Lower leg skin (tissue), 4 donors: ENCODE measurements around the gene ABRAXAS1. TPM values are rescaled to one million over a fixed set of nuclear protein-coding genes. Genes with fewer than 3 reads are reported as not detected.

Source experiments
- DNase-seq, 2 donors: peaks; one replicate each; pipeline ENCODE4 v3.0.0-alpha.2; 2019; ENCODE audit warnings: low spot score in 2 of 2
- H3K4me3 ChIP-seq: fragments of 200-600 bp; sonication (generic); 2 replicates; pipeline ENCODE4 v1.5.1; 2017; ENCODE audit warnings: mild to moderate bottlenecking, low read depth; ENCODE audit not compliant: poor library complexity, severe bottlenecking
- CTCF ChIP-seq, 3 donors: fragments of 450-650 bp; IDR thresholded peaks; one replicate each; pipeline ENCODE4 v1.5.1; 2016; ENCODE audit warnings: antibody characterized with exemption in 3 of 3, mild to moderate bottlenecking in 3 of 3, moderate library complexity in 2 of 3
- POLR2A ChIP-seq, 2 donors: fragments of 450-650 bp; IDR thresholded peaks; one replicate each; pipeline ENCODE4 v1.6.1; 2016 to 2017; ENCODE audit warnings: antibody characterized with exemption in 2 of 2, mild to moderate bottlenecking in 1 of 2, moderate library complexity in 1 of 2
- WGBS, 2 donors: methylation state at CpG; one replicate each; pipeline ENCODE4 v1.1.5; 2018; 5-methylcytosine and 5-hydroxymethylcytosine counted together
- intact Hi-C: fragments of 100-400 bp; cut with DNase I; formaldehyde crosslinking; loops from one replicate; pipeline ENCODE4 v1.15.0; 2023; ENCODE audit warnings: low total_unique reads
- total RNA-seq, 4 donors: library from RNA; depleted of rRNA; stranded (reverse); fragments of >200 nt; gene quantifications; one replicate each; pipeline ENCODE4 v1.1.0, GENCODE V29; 2016

The ABRAXAS1 gene
- total RNA-seq, 4 donors from 2014 or later = 5.4 to 7.7 (median 7.3) TPM

- no peak for TF ChIP-seq CTCF (IDR thresholded peaks at IDR 0.05)
- no peak for DNase-seq
- H3K4me3 ChIP-seq = no peak overlapping the region
- 6 to 10% methylated on average over 1 of the region's 1 CpG for WGBS, 2 donors
- intact Hi-C loops = no loop called here
Measured at GRCh38 chr4:83490876-83491450, 6.1 kb upstream of the ABRAXAS1 start.

DNA sequence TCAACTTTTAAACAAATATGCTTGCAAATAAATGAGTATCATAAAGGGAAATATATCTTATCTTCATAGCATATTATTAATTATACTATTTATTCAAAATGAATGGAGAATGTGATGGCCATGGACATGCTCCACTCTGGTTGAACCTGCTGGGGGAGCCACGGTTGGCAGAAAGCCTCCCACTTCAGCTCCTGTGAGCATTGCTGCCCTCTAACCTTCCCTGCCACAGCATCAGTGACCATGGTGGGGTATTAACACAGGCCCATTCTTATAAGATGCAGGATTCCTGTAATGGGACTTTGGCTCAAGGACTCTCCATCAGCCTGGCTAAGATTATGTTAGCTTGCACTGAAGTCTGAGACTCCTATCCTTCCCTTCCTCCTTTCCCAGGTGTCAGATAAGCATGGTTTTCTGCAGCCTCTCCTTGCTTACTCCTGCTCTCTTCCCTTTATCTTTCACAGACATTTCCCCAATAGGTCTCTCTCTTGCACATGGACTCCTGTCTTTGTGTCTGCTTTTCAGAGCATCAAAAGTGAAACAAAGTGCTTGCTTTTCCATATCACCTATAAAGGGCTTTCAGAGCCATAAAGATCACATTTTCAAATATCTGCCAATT, 4.9 kb upstream of the ABRAXAS1 start:
- no peak for DNase-seq
- 25 to 30% methylated on average over 1 of the region's 1 CpG for WGBS, 2 donors
- intact Hi-C loops = no loop called here
- TF ChIP-seq POLR2A (IDR thresholded peaks at IDR 0.05) = no peak
- TF ChIP-seq CTCF (IDR thresholded peaks at IDR 0.05) = no peak
- no peak overlapping the region for H3K4me3 ChIP-seq

DNA sequence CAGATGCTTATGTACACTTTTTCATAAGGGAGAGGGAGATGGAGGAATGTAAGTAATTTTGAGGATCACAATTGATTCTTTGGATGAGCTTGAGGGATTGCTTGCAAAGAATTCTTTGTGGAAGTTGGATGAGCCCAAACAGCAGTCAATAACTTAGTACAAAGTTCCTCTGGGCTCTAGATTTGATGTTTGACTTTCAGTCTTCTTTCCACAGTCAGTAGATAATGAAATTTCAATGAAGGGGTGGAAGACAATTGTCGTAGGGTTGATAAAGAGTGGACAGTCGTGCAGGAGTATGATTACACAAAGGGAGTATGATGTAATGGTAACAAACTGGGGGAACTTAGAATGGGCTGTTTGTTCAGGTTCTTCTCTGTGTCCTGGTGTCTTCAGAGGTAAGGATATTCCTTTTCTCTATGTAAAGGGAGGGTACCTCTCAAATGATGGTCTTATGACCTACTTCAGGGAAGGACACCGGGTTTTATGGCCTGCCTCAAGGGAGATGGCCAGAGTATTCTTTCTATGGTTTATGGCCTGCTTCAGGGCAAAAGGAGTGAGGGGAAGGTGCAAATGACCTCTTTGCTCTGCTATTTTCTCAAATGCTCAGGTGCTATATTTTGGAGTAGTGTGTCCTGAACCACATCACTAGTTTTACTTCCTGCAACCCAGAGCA, 1.7 kb upstream of the ABRAXAS1 start:
- TF ChIP-seq POLR2A (IDR thresholded peaks at IDR 0.05) (no peak), CTCF (IDR thresholded peaks at IDR 0.05) (no peak)
- intact Hi-C loops = no loop called here
- no peak overlapping the region for H3K4me3 ChIP-seq
- 81 to 85% methylated on average over 3 of the region's 3 CpGs for WGBS, 2 donors
- DNase-seq = no peak

DNA sequence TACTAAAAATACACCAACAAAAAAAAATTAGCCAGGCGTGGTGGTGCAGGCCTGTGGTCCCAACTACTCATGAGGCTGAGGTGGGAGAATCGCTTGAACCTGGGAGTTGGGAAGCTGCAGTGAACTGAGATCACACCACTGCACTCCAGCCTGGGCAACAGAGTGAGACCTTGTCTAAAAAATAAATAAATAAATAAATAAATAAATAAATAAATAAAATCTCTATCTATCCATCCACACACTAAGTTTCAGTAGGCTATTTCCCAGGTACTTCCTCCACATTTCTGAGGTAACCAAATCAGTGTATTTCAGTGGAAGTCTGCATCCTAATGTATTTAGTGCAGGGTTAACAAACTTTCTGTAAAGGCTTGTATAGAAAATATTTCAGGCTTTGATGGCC, 10.9 kb downstream of the ABRAXAS1 start:
- H3K4me3 ChIP-seq = no peak overlapping the region
- 88 to 92% methylated on average over 2 of the region's 2 CpGs for WGBS, 2 donors
- intact Hi-C loops = no loop called here
- TF ChIP-seq POLR2A (IDR thresholded peaks at IDR 0.05) (no peak), CTCF (IDR thresholded peaks at IDR 0.05) (no peak)
- DNase-seq = no peak

DNA sequence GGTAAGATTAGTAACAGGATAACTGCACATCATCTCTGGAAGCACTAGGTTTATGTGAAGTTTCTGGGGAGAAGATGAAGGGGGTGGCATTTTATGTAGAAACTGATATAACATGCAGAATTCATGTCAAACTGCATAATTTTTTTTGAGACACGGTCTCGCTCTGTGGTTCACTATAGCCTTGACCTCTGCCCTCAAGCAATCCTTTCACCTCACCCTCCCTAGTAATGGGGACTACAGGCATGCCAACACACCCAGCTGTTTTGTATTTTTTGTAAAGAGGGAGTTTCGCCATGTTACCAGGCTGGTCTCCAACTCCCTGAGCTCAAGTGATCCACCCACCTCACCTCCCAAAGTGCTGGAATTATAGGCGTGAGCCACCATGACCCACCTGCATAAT, 11.5 kb downstream of the ABRAXAS1 start:
- no peak for TF ChIP-seq CTCF (IDR thresholded peaks at IDR 0.05)
- TF ChIP-seq POLR2A (IDR thresholded peaks at IDR 0.05) = no peak
- DNase-seq = no peak
- no peak overlapping the region for H3K4me3 ChIP-seq
- intact Hi-C loops = no loop called here
- 79 to 82% methylated on average over 4 of the region's 4 CpGs for WGBS, 2 donors
